HG02852 (cell line): ENCODE results near the gene EIF3A.
"Not testable (repeated sequence)": the region's sequence is repeated elsewhere in the genome, so short reads cannot be mapped to it uniquely, and the experiment has no call there.

Experiments
- ATAC-seq: cut with Tn5 transposase; IDR thresholded peaks from one replicate; pipeline ENCODE4 v1.9.1; 2021; ENCODE audit warnings: mild to moderate bottlenecking, moderate library complexity; ENCODE audit not compliant: unreplicated experiment

Gene EIF3A

GRCh38 chr10:119058010-119058409 is 22.6 kb downstream of the EIF3A start:
- ATAC-seq, result no peak

DNA sequence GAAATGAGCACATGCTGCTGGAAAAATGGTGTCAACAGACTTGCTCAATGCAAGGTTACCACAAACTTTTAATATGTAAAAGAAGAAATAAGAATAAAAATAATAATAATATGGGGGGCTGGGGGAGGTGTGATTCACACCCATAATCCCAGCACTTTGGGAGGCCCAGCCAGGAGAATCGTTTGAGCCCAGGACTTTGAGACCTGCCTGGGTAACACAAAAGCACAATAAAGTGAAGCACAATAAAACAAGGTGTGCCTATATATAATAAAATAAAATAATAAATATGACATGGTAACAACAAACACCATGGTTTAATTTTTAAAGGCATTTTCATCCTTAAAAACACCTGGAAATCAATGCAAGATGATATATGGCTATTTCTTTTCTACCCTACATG is 25.1 kb downstream of the EIF3A start:
- ATAC-seq, result no peak

DNA sequence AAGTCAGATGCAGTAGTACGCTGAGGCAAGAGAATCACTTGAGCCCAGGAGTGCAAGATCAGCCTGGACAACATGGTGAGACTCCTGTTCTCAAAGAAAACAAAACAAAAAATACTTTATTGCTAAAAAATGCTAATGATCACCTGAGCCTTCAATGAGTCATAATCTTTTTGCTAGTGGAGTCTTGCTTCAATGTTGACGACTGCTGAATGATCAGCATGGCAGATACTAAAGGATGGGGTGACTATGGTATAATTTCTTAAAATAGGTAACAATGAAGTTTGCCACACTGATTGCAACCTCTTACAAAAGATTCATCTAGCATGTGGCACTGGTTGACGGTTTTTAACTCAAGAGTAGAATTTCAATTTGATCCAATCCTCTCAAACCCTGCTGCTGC is 28.8 kb downstream of the EIF3A start:
- ATAC-seq, result no peak

GRCh38 chr10:119049777-119050176 is 30.8 kb downstream of the EIF3A start:
- no peak for ATAC-seq

DNA sequence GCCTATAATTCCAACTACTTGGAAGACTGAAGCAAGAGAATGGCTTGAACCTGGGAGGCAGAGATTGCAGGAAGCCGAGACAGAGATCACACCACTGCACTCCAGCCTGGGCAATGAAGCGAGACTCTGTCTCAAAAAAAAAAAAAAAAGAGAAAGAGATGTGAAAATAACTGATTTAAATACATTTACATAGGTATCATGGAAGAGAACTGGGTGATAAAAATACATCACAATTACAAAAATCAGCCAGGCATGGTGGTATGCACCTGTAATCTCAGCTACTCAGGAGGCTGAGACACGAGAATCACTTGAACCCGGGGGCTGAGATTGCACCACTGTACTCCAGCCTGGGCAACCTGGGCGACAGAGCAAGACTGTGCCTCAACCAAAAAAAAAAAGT is 31.3 kb downstream of the EIF3A start:
- no peak for ATAC-seq

DNA sequence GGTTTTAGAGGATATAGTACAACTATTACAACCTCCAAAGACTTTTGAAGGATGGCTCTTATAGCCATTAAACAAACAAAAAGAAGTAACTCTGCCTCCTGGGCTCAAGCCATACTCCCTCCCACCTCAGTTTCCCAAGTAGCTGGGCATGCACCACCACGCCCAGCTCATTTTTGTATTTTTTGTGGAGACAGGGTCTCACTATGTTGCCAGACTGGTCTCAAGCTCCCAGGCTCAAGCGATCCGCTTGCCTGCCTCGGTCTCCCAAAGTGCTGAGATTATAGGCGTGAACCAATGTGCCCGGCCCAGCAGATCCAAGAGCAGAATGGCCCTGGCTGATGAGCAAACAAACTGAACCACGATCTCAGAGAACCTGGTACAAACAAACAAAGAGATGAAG is 35.1 kb downstream of the EIF3A start:
- ATAC-seq, result no peak

DNA sequence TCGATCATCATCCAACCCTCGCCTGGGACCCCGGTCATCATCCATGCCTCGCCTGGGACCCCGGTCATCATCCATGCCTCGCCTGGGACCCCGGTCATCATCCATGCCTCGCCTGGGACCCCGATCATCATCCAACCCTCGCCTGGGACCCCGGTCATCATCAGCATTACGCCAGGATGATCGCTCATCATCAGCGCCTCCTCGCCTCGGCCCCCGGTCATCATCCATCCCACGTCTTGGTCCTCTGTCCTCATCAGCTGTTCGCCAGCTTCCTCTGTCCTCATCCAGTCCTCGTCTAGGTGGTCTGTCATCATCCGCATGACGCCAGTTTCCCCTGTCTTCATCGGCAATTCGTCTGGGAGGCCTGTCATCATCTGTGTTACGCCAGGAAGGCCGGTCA is 38.4 kb downstream of the EIF3A start:
- ATAC-seq, result no peak

- ATAC-seq, result no peak
Measured at GRCh38 chr10:119041326-119041725, 39.3 kb downstream of the EIF3A start.

GRCh38 chr10:119039161-119039560 is 41.5 kb downstream of the EIF3A start:
- no peak for ATAC-seq

DNA sequence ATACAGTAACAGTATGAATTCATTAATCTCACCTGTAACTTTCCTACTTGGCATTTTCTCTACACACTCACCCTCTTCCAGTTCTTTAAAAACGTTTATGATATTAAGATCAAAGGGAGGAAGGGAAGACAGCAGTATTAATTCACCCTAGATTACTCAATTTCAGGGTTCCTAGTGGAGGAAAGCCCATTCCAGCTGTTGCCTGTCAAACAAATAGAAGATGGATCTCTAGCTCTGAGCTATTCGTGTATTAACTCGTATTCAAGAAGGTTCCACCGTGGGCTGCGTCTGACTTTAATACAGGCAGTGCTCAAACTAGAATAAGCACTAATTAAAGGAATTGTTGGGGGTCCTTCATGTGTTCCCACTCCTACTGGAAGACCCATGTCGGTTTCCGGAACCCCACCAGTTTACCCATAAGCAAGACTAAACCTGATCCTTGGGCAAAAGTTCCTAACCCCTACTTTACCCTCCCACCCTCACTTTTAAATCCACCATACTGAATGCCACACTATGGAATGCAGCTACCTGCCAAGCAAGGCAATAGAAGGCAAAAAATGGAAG is 49.0 kb downstream of the EIF3A start:
- ATAC-seq, result no peak

DNA sequence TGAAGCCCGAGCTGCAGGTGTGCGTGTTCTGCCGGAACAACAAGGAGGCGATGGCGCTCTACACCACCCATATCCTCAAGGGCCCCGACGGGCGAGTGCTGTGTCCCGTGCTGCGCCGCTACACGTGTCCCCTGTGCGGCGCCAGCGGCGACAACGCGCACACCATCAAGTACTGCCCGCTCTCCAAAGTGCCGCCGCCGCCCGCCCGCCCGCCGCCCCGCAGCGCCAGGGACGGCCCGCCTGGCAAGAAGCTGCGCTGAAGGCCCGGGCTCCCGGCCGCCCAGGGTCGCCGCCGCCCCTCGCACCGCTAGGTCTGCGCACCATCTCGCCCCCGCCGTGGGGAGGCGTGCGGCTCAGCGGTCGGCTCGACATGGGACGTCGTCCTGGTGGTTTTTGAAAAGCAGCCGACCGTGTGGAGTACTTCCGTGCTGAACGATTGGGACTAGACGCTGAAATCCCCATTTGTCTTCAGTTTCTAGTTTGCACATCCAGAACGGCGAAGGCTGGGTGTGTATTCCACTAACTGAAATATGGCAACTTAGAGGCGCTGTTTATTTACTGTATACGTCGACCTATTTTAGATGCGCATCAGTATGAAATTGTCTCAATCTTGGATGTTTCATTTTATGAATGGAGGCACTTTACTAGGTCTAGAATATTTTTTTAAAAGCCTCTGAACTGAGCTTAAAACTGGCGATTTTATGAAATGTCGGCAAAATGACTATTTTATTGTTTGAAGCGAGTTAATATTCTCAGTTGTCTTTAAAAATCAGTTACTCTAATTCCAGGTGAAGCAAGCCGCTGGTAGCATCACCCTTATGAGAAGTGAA is 50.0 kb downstream of the EIF3A start:
- peak; percentile 57 for ATAC-seq

- peak; percentile 23 for ATAC-seq
Measured at GRCh38 chr10:119029613-119030420, 50.8 kb downstream of the EIF3A start, which contains the start of gene NANOS1. TSS of gene NANOS1 (plus strand) at chr10:119029714. CDS start at chr10:119029802, 88 bp downstream.

DNA sequence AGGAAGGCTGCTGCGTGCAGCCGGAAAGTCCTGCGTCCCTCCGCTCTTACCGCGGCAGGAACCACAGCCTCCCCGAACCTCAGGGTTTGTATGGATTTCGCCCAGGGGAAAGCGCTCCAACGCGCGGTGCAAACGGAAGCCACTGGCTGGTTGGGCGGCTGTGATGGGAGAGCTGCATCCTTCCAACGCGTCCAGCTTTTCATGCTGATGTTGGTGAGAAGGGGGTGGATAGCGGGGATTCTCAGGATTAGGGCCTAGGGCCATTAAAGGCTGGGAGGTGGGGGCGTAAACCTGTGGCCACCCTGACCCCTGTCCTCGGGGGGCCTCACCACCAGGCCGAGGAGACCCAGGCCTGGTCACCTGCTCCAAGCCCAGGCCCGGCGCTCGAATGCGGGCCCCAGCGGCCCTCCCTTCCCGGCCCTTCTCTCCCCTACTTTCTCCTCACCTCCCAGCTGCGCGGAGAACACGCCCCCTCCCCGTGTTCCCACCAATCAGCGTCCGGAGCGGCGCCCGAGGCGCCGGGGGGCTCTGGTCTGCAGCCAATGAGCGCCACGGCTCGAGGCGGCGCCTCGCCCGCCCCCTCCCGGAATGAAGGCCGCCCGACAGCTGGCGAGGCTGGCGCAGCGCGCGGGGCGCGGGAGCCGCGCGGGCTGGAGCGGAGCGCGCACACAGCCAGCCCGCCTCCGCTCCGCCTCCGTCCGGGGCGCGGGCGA is 51.6 kb downstream of the EIF3A start:
- ATAC-seq, result peak; percentile 48

DNA sequence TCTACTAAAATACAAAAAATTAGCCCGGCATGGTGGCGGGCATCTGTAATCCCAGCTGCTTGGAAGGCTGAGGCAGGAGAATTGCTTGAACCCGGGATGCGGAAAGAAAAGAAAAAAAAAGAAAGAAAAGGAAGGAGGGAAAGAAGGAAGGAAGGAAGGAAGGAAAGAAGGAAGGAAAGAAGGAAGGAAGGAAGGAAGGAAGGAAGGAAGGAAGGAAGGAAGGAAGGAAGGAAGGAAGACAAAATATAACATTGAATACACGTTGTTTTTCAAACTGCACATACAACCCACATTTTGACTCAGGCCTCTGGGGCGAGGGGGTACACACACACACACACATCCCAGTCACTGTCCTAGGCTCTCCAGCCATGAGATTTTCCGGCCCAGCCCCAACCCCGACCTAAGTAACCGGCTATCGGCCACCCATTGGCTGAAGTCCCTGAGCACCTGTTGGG is 52.1 kb downstream of the EIF3A start:
- ATAC-seq, result not testable (repeated sequence)

DNA sequence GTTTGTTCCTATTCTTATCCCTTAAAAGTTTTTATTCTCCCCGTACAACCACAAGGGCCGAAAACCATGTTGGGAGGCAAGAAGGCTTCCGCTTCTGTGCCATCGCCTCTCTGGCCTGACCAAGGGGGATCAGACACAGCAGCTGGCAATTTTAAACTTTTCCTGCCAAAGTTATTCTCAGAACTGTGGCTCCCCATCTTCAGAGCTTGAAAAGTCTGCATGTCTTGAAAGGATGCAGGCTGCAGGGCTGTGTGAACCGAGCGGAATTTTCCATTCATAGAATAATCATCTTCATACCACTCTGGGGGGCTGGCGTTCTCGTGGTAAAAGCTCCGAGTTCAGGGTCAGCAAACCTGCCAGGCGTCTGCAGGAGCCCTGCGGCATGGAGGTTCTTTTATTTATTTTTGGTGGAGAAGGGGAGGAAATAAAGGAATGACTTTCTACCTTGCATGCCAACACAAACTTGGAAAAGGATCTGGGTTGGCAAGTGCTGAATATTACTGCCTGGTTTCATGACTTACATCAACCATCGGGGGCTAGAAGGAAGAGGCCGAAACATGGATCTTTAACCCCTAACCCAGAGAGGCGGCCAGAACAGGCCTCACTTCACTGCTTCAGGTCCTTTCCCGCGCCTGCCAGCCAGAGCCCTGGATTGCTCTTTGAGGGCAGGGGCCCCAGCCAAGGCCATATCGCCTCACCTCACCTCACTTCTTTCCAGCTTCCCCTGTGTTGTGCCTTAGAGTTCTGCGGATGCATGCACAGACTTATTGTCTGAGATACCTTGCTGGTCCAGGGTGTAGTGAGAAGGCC is 54.1 kb downstream of the EIF3A start:
- no peak for ATAC-seq

- no peak for ATAC-seq
Measured at GRCh38 chr10:119025776-119026175, 54.8 kb downstream of the EIF3A start.

GRCh38 chr10:119025336-119025735 is 55.3 kb downstream of the EIF3A start:
- ATAC-seq, result no peak

GRCh38 chr10:119024882-119025281 is 55.7 kb downstream of the EIF3A start:
- no peak for ATAC-seq

DNA sequence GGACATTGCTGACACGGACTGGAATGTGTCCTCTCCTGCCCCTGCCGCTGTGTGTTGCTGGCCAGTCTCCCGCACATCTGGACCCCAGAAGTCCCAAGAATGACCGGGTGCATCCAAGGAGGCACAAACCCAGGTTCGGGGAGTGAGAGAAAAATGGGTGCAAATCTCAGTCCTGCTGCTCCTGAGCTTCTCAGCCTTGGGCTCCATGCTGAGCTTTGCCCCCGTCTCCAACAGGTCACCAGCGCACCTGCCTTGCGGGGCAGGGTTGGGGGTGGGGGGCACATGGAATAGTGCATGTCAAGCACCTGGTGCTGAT is 57.1 kb downstream of the EIF3A start:
- no peak for ATAC-seq

GRCh38 chr10:119022846-119023552 is 57.6 kb downstream of the EIF3A start:
- ATAC-seq, result no peak
